PC-3 (cell line): ENCODE results near the gene EXO1.

Experiments used
- CTCF ChIP-seq: fragments of 300-600 bp; sonication (generic); conservative IDR thresholded peaks from 2 replicates; pipeline ENCODE4 v1.5.1; 2017; ENCODE audit warnings: antibody characterized with exemption, low read depth, mild to moderate bottlenecking, low read length
- EZH2 ChIP-seq: fragments of 300-600 bp; sonication (generic); IDR thresholded peaks from one replicate; pipeline ENCODE4 v1.6.1; 2017; ENCODE audit warnings: antibody characterized with exemption, mild to moderate bottlenecking, low read length; ENCODE audit not compliant: unreplicated experiment
- EZH2phosphoT487 ChIP-seq: fragments of 300-600 bp; sonication (generic); IDR thresholded peaks from 2 replicates; pipeline ENCODE4 v1.6.1; 2018; ENCODE audit warnings: mild to moderate bottlenecking, antibody characterized with exemption, low read length, borderline replicate concordance

DNA sequence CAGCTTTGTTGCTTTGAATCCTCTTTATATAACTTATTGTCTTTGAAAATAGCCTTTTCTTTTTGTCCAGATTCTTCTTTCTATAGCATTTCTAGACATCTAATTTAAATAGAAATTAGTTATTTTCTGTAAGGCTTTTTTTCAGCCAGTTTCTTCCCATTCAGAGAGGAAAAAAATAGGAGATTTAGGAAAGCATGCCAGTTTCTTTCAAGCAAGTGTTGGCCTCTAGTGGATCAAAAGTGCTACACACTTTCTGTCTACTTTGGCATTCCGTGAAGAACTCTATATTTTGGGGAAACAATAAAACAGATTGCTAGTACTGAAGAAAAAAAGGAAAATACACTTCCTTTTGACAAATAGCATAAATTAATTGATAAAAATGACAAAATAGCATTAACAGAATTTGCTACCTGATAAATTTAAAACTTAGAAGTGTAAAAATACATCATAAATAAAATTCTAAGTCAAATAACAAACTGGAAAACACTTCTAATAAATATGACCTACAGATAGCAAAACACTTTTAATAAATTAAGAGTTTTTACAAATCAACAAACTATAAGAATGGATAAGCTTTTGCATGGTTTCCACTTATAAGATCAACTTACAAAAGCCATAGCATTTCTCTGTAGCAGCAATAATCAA, 13.1 kb upstream of the EXO1 start:
- no peak for TF ChIP-seq EZH2phosphoT487
- TF ChIP-seq CTCF = peak; percentile 93
- no peak for TF ChIP-seq EZH2
